GM21825 (cell line): ENCODE results near the gene VPS18.

ENCODE experiments used
- ATAC-seq: cut with Tn5 transposase; IDR thresholded peaks from one replicate; pipeline ENCODE4 v1.9.1; 2021; ENCODE audit warnings: mild to moderate bottlenecking, moderate library complexity; ENCODE audit not compliant: unreplicated experiment

VPS18 gene

DNA sequence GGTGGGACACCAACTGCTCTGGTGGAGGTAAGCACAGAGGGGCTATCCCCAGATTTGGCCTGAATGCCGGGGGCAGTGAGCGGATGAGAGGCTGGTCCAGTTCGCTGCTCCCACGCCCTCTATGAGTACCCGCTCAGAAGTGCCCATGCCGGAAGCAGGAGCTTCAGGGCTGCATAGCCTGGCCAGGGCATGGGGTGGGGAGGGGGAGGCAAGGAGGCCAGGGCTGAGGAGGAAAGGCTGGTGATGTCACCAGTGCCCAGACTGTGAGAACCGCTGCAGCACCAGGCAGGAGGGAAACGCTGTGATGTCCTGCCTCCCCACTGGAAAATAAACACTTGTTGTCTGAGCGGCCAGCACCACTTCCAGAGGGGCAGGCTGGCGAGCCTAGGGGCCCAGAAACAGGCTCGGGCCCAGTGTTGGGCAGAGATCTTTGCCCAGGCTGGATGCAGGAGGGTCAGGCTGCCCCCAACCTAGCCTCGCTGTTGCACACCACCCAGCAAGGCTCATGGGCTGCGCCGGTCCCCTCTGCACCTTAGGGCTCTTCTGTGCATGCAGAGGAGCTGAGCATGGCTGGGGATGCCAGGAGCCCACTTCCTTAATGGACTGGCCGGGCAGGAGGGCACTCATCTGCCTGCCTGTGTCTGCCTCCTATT is 24.0 kb downstream of the VPS18 start:
- no peak for ATAC-seq

DNA sequence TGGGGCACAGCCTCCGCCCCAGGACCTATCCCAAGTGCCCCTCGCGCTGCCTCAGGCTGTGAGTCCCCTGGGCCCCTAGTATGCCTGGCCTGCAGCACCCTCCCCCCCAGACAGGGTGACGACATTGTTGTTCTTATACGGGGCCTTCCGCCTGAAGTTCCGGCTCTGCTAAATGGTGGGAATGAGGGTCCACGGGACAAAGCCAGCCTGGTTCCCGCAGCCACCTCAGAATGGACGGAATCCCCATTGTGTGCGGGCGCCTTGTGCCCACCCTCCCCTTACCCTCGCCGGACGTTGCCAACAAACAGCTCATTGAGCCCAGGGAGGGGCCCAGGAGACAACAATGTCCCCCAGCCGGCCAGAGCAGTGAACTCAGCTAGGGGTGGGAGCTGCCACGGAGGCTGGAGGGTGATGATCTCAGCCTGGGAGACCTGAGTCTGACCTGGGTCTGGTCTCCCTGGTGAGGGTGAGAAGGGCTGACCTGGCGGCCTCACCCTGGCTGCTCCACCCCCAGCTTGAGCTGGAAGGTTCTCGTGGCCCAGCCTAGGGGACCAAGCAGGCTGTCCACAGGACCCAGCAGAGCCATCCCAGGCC is 24.6 kb downstream of the VPS18 start:
- no peak for ATAC-seq

DNA sequence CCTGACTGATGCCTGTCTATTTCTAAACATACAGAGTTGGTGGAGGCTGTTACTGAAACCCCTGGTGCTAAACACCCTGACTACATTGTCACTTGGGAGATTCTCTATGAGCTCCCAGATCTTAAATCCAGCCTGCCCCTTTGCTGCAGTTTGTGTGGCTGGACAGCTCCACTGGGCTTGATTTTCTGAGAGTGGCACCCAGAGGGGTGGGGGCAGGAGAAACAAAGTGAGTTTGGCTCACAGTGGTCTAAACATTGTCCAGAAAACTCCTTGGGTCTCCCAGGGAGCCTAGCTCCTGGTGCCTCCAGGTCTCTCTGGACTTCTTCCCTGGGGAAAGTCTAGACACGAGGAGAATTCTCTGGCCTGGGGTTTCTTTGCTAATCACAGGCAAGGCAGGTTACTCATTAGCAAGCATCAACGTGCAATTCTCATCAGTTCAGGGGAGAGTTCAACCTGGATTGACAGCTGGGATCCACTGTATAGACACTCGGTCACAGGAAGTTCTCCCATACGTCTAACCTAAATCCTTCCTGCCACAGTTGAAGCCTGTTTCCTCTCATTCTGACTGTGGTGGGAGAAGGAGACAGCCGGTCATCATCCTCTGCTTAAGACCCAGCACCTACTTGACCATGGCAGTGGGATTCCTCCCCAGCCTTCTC is 27.8 kb downstream of the VPS18 start:
- no peak for ATAC-seq

DNA sequence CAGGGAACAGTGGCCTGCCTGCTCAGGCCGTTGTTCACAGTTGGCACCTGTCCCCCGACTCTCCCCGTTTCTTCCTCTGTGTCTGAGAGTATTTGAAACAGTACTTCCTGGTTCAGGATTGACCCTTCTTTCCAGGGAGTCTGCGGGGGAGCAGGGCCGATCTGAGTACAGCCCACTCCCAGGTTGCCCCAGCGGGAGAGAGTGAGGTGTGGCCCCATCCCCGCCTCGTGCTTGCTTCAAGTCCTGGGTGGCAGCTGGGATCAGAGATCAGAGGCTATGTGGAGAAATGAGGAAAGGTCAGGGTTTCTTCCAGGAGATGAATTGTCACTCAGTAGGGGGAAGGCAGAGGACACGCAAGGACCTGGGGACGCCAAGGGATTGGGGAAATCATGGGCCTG is 28.4 kb downstream of the VPS18 start:
- ATAC-seq: no peak

DNA sequence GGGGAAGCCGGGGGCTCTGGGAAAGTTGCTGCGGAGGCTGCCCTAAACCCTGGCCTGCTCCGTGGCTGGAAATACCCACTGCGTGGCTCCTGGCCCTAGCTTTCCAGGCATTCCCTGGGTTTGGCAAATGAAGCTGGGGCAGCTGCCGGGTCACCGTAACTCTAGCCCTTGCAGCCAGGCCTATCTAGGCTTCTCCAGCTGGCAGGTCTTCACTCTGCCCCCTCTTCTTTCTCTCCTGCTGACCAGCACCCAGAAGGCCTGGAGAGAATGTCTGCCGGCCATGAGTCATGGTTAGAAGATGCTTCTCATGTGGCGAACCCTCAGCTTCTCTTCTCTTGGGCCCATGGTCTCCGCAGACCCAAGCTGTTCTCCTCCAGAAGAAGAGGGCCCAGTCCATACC is 29.3 kb downstream of the VPS18 start:
- ATAC-seq: no peak

DNA sequence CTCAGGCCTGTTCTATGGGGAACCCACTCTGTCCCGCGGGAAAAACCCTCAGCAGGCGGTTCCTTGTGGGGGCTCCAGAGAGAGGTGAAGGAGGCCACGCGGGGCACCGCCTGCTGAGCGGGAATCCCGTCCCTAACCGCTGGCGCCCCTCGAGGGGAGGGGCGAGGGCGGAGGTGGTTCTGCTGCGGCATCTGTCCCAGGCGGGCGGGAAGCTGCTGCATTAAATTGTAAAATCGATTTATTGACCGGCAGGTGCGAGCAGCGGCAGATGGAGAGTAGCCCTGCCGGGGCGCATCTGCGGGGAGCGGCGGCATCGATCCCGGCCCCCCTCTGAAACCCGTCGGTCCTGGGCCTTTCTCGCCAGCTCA is 31.2 kb downstream of the VPS18 start:
- ATAC-seq: no peak

DNA sequence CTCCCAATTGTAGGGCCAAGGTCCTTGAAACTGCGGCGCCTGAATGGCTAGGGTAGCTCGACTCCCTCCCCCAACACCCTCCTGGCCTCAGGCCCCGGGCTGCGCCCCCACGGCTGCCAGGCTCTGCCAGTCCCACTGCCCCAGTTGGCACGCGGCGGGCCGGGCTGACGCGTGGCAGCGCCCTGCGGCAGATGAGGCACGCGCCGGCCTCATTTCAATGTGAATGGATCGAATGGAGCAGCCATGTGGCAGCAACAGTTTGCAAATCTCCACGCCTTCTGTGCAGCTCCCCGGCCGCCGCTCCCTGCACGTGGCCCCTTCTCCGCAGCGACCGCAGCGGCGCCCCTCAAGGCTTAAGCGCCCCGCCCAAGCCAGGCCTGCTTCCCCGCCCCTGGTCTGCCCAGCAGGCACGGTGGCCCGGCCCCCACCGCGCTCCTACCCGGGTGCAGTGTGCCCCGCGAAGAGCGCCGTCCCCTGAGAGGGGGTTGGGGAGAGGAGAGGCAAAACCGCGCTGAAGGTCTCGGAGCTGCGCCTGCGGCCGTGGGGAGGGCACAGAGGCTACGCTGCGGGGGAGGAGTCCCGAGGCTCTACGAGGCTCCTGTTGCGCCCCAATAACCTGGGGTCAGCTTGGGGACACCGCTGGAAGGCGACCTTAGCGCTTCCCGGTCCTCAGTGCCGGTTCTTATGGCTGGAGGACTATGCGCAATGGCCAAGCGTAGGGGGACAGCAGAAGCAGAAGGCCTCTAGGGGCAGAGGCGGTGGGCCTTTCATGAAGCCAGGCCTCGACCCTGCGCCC is 31.8 kb downstream of the VPS18 start:
- ATAC-seq: no peak

DNA sequence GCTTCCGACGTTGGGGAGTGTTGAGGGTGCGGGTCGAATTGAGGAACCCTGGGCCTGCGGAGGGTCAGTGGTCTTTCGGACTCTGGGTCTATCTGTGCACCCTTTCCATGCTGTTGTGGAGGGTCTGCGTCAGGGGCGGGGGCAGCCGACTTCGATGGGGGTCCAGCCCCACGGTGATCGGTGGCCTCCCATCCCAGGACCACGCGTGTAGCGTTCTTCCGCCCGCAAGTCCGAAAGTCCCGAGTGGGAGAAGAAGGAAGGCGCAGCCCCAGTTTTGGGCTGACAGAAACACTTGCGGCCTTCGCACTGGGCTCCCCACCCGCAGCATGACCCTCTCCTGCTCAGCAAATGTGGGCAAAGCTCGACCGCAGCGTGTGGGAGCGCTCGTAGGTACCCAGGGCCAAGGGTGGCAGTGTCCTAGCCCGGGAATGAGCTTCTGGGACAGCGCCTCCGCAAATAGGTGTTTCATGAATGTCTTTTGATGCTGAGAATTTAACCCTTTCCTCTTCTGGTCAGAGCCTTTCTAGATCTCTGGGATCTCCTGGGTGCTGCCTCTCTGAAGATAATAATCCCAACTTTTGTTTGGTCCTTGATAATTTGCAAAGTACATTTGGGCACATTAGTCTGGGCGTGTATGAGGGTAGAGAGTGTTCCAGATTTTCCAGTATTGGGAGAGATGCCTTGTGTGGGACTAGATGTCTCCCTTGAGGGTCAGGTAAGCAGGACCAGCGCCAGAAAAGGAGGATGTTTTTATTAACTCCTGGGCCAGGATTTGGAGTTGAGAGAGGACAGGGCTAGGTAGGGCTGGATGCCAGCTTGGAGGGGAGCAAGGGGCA is 32.6 kb downstream of the VPS18 start:
- no peak for ATAC-seq

DNA sequence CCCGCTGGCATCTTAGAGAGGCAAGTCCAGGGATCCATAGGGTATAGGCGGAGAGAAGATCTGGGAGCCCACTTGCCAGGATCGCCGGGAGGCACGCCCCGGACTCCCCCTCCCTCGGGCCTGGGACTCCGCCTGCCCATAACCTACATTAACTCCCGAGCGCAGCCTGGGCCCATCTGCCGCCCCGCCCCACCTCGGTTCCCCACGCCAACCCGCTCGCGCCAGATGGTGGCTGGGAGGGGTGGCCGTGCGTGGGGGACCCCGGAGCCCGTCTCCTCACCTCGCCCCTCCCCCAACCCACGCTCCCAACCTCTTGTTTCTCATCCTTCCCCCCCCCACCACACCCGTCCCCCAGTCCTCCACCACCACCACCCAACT is 33.2 kb downstream of the VPS18 start:
- no peak for ATAC-seq

DNA sequence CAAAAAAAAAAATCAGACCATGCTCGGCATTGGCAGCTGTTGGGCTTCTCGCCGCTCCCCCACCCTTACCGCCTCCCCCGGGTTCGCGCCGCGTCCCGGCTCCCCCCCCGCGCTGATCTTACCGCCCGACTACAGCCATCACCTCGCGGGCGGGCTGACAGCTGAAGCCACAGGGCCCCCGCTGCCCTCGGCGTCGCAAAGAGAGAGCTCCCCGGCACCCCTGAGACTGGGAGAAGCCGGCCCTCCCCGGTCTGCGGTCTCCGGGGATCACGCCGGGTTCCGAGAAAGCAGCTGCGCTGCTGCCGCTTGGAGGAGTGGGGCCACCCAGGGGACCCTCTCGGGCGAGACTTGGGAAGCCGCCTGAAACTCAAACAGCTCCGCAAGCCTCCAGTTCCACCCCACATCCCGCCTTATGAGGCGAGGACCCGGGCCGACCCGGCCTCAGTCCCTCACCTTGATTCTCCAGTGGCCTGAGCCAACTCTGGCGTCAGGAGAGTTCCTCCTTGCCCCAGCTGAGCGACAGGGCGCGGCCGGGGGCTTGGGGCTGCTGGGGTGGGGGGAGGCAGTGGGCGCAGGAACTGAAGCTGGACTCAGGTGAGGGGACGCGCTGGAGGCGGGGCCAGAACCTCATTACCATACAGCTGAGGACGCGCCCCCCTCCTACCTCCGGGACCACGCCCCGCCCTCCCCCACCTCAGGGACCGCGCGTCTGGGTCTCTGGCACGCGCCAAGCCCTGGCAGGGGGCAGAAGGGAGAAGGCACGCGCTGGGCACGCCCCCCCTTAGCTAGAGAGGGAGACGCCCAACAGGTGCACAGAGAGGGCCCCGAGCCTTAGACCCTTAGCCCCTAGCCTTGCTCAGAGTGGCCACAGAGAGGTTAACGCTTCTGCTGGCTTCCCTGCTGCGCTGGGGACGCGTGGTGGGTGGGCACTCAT is 33.9 kb downstream of the VPS18 start:
- no peak for ATAC-seq

DNA sequence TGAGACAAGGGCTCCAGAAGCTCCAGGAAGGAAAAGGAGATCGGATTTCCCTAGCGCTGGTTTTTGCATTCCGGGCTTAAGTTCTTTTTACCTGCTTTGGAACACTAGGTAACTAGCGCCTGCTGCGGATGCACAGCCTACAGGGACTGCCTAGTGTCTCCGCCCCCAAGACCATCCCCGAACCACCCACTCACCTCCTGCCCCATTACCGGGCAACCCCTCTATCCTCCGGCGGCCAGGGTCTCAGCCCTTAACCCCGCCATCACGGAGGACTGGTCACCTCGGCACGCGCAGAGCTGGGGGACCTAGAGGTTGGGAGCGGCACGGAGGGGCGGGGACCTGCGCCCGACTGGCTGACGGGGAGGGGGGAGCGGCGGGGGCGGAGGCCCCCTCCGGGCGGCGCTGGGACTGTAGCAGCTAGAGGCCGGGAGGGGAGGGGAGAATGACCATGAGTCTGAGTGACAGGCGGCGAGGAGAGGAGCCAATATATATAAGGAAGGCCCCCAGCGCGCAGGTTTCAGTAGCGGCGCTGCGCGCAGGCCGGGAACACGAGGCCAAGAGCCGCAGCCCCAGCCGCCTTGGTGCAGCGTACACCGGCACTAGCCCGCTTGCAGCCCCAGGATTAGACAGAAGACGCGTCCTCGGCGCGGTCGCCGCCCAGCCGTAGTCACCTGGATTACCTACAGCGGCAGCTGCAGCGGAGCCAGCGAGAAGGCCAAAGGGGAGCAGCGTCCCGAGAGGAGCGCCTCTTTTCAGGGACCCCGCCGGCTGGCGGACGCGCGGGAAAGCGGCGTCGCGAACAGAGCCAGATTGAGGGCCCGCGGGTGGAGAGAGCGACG is 34.8 kb downstream of the VPS18 start, which contains the start of gene DLL4:
DLL4 (plus strand) TSS at position 520 of the 839 bp plus-strand sequence. CDS start 329 bp downstream, outside the sequence.
- ATAC-seq: no peak

DNA sequence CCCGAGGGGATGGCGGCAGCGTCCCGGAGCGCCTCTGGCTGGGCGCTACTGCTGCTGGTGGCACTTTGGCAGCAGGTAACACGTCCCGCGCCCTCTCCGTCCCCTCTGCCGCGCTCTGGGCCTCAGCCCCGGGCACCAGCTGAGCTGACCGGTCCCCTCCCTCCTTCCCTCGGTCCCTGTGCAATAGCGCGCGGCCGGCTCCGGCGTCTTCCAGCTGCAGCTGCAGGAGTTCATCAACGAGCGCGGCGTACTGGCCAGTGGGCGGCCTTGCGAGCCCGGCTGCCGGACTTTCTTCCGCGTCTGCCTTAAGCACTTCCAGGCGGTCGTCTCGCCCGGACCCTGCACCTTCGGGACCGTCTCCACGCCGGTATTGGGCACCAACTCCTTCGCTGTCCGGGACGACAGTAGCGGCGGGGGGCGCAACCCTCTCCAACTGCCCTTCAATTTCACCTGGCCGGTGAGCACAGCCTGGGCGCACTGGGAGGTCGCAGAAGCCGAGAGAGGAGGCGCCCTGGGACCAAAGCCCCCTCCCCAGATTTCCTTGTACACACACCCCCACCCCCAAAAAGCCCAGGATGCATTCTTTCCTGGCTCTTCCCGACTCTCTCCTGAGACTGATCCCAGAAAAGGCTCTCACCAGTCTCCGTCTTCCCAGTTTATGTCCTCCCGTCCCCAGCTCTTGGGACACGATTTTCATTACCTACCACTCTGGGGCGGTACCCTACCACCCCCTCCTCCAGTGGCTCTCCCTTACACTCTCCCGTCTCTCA is 35.6 kb downstream of the VPS18 start:
- no peak for ATAC-seq

DNA sequence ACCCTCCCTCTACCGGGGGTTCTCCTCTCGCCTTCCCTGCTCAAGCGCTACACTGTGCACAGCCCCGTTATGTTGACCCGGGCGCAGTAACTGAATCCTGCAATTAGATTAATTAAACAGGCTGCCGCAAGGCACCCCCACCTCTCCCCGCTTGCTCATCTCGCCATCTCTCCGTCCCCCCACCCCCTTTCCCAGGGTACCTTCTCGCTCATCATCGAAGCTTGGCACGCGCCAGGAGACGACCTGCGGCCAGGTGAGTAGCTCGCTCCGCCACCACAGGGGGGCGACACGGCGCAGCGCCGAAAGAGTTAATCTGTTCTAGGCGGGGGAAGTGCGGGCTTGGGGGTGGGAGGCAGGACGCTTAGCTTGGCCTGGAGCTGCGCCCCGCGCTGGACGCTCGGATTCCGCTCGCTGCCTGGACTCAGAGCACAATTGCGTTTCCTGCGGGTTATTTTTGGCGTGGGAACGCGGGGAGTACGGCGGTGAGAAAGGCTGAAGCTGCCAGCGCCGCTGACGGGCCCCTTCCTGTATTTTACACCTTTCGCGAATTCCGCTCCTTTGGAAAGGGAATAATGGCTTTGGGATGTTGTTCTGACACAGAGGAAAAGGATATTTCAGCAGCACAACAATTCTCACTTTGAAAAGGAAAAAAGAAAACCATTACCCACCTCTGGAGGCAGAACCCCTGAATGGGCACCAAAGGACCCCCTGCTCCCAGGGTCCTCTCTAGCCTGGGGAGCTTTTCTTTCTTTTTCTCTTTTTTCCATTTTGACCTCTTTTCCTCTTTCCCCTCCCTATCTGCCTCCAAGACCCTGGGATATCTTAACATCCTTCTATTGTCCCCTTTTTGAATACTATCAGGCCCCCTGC is 36.4 kb downstream of the VPS18 start:
- no peak for ATAC-seq

DNA sequence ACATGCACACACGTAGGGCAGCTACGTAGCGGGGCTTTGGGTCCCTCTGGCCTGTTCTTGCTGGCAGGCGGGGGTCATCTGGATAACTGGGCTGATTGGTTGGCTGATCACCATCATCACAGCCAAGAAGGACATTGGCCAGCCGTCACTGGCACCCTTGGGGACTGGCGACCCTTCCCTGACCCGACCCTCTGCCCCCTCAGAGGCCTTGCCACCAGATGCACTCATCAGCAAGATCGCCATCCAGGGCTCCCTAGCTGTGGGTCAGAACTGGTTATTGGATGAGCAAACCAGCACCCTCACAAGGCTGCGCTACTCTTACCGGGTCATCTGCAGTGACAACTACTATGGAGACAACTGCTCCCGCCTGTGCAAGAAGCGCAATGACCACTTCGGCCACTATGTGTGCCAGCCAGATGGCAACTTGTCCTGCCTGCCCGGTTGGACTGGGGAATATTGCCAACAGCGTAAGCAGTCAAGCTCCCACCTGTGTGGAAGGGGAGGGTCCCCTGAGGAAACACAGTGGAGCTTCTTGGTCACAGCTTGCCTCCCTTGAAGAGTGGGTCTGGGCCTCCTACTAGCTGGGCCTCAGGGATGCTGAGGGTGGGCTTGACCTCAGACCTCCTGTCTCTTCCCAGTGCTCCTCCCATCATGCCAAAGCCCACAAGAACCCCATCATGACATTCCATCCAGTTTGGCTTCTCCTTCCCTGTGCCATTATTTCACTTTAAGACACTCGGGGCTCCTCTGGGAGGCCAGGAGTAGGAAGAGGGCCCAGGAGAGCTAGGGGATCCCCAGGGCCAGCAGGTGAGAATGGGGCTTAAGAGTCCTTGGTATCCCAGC is 37.3 kb downstream of the VPS18 start:
- no peak for ATAC-seq

DNA sequence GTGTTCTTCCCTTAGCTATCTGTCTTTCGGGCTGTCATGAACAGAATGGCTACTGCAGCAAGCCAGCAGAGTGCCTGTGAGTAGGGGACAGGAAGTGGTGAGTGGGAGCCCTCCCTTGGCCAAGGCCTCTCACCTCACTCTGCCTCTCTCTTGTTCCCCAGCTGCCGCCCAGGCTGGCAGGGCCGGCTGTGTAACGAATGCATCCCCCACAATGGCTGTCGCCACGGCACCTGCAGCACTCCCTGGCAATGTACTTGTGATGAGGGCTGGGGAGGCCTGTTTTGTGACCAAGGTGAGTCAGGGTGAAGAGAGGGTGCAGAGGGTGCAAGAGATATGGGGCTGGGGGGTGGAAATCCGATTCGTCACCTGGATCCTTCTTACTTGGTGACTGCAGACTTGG is 37.9 kb downstream of the VPS18 start:
- no peak for ATAC-seq
